ENCODE measurements around the gene NEMP1.

DNA sequence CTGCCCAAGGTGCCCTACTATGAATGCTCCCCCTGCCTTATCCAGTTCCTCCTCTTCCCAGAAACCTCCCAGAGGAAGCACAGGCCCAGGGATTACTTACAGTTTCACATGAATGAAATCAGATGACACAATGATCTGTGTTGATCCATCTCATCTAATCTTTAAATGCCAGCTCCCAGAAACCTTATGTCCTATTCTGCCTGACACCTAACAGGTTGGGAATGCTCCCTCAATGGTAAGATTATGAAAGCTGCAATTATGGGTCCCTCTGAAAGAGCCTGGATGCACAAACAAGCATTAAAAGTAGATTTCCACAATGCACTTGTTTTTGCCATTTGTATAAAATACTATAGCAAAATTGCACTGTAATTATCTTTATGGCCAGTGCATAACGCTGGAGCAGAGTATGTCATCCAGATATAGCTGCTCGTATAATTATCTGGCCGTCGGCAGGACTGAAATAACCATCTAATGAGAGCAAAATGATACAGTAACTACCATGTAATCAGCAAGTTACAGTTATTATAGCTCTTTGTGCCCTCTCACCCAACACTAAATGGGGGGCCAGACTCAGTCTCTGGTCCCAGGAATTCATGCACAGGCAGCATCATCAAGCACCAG, 67.9 kb downstream of the NEMP1 start:
- TF ChIP-seq NFRKB (IDR thresholded peaks at IDR 0.05) (no peak), CTCF (CRISPR knock-in tag; IDR thresholded peaks at IDR 0.05) (no peak)

Data from HepG2 (cell line).